IPS-NIHi7 (cell line): ENCODE data around the gene E2F2.
"Not testable (repeated sequence)": the region's sequence is repeated elsewhere in the genome, so short reads cannot be mapped to it uniquely, and the experiment has no call there.

Source experiments
- DNase-seq: peaks from one replicate; pipeline ENCODE4 v3.0.0; 2012; ENCODE audit warnings: mixed read lengths; ENCODE audit errors: extremely low spot score

The E2F2 gene

DNA sequence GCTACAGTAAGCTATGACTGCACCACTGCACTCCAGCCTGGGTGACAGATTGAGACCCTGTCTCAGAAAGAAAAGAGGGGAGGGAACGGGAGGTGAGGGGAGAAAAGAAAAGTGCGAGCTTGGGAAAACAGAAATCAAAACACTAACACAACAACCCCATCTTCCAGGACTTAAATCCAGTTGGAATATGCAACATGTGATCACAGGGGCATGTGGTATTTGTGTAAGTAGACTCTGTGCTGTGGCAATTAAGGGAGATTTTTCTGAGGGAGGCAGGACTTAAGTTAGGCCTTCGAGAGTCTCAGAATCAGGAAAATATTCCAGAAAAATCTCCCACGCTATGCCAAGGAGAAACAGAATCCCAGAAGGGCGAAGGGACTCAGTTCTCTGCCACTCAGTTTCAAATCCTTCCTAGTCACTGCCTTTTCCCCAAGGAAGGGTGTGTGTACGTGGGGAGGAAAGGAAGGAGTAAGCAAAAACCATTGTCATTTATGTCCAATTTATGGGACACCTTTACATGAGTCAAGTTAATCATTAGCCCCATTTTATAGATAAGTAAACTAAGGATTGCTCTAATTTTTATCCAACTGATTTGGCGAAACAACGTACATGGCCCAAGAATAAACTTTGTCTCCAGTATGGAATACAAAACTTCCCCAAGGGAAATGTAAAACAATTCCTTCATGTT lies 16.0 kb upstream of the E2F2 start:
- no peak for DNase-seq

DNA sequence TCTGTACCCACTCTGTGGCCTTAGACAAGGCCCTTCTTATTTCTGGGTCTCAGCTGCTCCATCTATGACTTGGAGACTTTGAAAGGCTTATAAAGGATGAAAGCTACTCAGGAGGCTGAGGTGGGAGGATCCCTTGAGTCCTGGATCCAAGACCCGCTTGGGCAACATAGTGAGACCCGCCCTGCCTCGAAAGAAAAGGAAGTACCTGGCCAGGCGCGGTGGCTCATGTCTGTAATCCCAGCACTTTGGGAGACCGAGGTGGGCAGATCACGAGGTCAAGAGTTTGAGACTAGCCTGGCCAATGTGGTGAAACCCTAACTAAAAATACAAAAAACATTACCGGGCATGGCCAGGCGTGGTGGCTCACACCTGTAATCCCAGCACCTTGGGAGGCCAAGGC lies 14.8 kb upstream of the E2F2 start:
- no peak for DNase-seq

DNA sequence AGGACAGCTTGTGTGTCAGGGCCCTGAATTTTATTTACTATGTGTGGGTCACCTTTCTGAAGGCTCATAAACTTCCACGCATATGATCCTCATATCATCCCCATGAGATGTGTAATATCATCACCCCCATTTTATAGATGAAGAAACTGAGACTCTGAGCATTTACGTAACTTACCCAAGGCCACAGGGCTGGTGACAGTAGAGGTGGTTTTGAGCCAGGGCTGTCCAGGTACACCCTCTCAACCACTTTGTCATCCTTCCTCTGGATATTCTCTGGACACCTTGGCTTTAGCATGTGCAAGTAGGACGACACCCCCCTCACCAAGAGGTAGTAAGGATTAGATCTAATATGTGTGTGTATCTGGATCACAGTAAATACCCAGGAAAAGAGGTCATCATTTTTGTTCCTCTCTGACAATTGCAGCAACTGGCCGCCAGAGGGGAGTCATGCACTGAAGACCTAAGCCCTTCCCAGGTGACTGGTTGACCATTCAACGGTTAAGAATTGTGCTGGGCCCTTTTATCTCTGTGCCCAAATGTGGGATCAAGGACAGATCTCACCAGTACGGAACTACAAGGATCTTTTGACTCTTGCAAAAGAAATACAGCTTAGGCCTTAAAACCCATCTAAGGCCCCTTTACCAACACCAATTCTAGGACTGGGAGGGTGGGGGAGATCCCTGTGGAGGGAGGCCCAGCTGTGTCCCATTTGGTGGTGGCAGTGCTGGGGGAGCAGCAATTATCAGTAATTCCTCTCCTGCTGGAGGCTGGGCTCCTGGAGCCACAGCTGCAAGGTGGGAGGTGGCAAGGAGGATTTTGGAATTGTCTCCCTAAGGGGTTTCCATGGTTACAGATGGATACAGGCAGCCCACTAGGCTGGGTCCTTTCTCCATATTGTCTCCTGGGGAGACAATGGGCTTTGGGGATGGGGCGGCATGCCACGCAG lies 13.7 kb upstream of the E2F2 start:
- peak; percentile 76 for DNase-seq

DNA sequence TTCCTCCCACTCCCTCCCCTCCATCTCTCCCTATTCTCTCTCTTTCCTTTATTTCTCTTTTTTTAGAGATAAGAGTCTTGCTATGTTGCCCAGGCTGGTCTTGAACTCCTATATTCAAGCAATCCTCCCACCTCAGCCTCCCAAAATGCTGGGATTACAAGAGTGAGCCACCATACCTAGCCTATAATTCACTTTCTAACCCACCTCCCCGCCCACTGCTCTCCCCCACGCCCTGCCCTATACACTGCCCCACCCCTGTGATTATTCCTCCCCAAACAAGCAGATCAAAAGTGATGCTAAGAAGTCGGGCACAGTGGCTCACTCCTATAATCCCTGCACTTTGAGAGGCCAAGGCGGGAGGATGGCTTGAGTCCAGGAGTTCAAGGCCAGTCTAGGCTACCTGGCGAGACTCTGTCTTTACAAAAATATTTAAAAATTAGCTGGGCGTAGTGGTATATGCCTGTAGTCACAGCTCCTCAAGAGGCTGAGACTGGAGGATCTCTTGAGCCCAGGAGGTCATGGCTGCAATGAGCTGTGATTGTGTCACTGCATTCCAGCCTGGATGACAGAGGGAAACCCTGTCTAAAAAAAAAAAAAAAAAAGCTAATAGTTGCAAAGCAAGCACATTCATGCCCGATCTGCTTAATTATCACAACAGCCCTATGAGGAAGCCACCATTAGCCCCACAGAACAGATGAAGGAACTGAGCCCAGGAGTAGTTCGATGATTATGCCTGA lies 12.8 kb upstream of the E2F2 start:
- DNase-seq = no peak

DNA sequence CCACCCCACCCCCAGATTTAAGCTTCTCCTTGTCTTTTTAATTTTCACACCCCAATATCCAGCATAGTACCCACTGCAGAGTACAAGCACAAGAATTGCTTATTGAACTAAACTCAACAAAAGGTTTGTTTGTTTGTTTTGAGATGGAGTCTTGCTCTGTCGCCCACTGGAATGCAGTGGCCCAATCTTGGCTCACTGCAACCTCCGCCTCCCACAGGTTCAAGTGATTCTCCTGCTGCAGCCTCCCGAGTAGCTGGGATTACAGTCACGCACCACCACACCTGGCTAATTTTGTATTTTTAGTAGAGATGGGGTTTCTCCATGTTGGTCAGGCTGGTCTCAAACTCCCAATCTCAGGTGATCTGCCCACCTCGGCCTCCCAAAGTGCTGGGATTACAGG lies 11.9 kb upstream of the E2F2 start:
- DNase-seq = not testable (repeated sequence)

DNA sequence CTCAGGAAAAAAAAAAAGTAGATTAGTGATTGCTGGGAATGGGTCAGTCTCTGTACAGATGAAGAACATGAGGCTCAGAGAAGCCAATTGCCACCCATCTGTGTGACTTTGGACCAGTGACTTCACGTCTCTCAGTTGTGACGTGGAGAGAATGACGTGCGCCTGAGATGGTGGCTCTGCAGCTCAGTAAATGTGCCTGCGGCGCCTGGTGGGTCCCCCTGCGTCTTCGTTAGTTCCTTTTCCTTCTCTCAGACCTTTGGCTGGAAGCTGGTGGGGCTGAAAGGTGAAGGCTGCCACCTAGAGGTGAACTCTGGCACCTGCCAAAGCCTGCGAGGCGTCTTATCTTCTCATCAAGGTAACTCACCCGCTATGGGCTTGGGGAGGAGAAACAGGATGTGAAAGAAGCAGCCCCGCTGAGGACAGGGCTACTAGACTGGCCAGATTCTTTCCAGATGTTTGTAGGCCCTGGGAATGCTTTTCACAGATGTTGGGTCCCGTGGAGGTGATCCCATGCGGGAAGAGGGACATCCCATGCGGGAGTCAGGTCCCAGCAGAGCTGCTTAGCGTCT lies 8.7 kb upstream of the E2F2 start:
- peak; percentile 92 for DNase-seq

DNA sequence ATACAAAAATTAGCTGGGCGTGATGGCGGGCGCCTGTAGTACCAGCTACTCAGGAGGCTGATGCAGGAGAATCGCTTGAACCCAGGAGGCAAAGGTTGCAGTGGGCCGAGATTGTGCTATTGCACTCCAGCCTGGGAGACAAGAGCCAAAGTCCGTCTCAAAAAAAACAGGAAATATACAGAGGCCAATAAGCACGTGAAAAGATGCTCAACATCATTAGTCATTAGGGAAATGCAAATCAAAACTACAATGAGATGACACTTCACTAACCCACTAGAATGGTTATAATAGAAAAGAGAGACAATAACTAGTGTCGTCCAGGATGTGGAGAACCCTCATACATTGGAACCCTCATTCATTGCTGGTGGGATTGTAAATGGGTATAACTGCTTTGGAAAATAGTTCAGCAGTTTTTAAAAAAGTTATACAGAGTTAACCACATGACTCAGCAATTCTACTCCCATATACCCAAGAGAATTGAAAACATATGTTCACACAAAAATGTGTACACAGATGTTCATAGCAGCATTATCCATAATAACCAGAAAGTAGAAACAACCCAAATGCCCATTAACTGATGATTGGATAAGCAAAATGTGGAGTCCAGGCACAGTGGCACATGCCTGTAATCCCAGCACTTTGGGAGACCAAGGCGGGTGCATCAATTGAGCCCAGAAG lies 6.4 kb upstream of the E2F2 start:
- DNase-seq = no peak

DNA sequence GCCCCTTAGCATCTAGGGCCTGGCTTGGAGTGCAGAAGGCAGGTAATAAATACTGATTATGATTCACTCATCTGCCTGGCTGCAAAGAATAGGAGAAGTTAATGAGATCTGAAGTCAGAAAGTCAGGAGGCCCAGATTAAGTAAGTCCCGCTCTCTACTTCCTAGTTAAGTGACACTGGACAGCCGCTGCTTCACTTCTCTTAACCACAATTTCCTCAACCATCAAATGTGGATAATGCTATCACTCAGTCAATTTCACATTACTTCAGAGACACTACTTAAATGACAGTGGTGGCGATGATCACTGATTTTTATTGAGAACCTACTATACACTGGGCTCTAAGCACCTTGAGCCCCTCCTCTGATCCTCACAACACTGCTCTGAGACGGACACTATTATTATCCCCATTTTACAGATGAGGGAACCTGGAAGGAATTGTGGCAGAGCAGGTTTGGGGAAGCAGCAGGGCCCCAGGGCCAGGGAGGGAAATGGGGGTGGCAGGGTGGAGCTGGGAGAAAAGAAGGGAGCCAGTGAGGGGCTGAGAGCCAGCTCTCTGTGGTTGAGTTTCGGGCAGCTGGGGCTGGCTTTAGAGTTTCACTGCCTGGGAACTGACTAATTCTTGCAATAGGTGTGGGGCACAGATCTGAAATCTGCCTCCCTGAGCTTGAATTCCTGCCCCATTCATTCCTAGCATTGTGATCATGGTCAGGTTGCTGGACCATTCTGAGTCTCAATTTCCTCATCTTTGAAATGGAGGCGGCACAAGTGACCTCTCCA lies 2.4 kb upstream of the E2F2 start:
- no peak for DNase-seq

DNA sequence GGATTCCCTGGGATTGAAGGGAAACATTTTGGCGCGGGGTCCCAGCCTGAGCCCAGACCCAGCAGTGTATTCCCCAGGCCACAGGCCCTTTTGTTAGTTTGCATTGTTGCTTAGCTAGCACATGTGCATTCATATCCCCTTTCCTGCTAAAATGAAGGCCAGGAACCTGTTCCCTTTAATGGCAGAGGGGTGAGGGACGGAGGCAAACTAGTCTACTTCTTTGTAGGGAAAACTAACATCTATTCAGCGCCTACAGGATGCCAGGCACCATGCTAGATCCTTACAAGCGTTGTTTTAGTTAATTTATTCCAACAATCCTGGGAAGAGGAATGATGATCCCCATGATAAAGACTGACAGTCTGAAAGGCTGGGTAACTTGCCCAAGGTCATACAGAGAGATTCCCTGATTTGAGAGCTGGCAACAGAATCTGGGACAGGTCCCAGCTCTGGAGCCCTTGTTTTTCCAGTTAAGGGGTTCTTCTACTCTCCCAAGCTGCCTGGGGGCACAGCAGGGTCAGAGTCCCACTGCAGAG lies 595 bp upstream of the E2F2 start:
- DNase-seq = no peak

DNA sequence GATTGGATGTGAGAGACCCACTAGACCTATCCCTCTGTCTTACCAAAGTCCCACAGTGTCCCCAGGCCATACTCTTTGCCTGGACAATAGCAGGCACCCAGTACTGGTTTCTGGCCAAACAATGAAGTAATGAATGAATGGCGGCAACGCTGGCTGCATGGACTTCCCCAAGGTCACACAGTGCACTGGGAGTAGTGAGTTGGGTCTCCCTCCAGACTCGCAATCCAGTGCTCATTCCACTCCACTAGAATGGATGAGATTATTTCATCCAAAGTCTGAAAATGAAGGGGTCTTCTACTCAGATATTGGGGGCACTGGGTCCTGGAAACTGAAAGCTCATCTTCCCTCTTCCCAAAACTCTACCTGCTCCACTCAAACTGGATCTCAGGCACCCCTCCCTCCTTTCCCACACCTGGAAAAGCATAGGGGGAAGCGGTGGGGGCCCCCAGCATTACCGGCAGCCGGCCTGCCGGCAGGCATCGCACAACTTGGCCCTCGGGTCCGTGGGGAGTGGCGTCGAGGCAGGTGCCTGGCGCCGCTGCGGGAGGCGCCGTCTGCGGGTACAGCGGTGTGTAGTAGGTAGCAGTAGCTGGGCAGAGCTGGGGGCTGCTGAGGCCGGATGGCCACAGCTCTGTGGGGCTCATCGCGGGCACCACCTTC lies 816 bp downstream of the E2F2 start:
- no peak for DNase-seq

DNA sequence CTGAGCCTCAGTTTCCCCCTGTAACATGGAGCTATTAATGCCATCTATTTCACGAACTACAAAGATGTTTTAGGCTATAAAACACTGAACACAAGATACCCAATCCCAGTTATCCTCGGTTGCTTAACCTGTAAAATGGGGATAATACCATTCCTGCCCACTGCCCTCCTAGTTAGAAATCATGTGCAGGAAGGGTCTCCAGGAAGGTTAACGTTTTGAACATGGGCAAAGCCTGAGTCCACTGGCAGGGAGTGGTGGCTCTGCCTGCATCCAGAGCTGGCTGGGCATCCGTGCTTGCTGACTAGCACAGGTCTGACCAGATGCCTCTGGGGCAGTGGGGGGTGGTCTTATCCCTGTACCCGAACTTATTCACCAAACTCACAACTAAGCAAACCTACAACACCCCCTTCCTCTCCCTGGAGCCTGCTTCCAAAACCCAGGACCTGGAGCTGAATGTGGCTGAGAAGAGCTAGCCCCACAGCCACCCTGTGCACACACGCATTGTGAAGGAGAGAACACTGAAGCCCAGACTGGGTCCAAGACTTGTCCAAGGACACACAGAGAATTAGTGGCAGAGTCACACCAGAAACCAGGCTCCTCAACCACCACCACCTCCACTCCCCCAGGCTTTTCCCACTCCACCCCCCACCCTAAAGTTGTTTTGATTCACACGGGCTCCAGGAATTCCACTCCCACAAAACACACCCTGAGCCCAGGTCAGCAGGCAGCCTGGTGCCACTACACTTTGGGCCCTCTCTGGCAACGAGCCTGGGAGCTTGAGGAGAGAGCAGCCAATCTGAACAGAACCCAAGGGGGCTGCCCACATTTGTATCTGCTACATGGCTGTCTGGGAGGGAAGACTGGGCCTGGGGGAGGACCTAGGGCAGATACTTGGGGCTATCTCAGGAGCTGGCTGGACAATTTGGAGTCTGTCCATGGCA lies 1.6 kb downstream of the E2F2 start:
- no peak for DNase-seq

DNA sequence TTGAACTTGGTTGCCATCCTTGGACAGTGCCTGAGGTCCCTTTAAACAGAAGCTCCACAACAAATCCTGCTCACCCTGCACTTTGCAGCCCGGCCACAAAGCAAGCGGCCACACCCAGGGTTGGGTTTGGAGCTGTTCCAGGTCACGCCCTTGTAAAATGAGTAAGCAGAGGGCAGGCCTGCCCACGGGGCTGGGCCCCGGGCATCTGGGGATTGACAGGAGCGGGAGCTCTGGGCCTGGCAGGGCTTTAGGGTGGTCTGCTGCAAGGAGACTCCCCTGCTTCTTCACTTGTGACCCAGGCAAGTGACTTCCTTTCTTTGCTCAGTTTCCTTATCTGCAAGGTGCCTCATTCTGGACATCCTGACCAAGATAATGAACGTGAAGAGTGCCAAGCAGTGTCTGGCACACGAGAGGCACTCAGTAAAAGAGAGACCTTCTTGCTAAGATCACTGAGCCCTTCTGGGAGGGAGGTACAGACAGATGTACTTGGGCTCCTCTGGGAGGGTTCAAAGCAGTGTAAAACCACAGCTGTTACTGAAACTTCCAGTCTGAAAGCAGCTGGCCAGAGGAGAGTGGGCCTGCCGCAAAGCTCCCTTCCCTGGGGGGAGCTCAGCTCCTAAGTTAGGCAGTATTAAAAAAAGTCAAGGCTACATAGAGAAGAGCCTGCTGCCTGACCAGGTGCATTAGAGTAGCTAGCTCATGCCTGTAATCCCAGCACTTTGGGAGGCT lies 2.6 kb downstream of the E2F2 start:
- no peak for DNase-seq

DNA sequence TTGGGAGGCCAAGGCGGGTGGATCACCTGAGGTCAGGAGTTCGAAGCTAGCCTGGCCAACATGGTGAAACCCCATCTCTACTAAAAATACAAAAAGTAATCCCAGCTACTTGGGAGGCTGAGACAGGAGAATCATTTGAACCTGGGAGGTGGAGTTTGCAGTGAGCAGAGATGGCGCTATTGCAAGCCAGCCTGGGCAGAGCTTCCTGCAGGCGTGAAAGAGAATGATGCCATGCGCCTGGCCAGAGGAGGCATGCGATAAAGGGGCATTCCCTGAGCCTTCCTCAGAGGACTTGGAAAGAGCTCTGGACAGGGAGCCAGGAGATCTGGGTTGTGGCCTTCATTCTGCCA lies 3.2 kb downstream of the E2F2 start:
- no peak for DNase-seq

DNA sequence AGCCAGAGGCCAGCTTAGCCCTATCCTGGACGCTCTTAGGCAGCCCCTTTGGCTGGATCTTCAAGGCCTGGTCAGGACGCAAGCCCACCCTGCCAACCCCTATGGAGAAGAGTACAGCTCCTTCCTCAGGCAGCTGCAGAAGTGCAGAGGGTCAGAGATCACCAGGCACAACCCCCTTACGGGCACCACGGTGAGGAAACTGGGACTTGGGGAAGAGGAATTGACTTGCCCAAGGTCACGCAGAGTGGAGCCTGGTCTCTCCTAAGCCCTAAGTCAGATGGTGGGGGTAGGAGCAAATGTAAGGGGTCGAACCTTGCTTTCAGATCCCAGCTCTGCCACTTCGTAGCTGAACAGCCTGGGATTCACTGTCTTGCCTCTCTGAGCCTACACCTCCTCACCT lies 3.7 kb downstream of the E2F2 start:
- no peak for DNase-seq

DNA sequence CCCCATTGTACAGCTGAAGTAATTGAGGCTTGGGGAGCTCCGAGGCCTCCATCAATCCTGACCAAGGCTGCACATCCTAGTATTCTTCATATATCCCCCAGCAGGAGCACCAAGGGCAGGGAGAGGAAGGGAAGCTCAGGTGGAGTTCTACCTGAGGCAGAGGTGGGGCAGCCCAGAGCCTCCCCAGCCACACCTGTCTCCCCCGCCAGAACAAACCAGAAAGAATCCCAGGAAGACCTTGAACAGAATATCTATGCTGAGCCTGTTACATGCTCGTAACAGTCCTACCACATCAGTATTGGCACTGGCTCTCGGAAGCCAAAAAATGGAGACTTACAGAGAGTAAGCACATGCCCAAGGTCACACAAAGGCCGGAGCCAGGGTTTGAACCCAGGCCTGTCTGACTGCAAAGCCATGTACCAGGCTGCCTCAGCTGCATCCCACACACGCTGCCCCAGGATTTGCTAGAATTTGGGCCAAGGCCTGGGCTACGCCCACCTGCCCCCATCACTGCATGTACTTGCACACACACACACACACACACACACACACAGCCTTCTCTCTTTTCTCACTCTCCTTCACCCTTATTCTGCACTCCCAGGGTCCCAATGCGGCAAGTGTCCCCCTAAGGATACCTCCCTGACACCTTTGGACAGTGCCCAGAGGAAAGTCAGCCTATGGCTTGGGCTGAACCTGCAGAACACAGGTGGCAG lies 4.5 kb downstream of the E2F2 start:
- no peak for DNase-seq

DNA sequence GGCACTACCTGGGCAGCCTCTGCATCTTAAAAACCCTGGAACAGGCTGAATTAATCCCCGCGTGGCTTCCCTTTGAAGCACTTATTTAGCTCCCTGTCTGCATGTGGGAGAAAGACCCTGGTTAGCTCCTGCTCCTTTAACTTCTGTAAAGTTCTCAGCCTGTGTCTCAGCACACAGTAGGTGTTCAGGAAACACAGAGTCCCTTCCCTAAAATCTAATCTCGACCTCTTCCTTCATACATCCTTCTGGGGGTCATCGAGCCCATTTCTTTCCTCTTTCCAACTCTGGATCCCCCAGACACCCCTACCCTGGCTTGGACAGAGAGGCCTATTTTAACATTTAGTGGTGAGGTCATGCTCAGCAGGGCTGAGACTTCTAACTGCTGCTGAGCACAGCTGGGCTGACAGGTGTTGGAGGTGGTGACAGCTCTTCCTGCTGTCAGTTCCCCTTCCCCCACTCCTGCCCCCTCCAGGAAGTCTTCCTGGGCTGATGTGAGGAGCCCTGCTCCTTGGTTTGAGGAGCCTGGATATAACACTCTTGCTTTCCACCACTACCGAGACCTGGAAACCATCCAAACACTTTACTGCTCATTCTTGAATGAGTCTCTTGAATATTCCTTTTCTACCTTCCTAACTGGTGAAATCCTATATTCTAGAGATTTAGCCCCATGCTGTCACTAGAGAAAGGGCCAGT lies 5.3 kb downstream of the E2F2 start:
- no peak for DNase-seq
